ENCODE results near the gene PDE4D.

DNA sequence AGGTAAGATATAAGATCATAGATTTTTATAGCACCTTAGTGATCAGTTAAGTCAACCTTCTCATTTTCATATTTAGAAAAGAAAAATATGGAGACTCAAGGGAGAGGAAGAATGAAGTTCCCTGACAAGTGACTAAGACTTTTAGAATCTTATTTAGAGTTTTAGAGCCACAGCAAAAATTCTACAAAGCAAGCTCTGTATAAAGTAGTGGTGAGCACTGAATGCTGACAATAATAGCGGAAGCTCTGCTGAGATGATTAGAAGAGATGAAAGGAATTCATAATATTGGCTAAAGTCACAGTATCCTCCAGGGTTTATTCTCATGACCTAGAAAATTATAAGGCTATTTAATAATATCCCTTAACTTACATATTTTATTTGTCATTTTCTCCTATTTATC, 316.0 kb downstream of the PDE4D start:
- TF ChIP-seq, protein P1, sequence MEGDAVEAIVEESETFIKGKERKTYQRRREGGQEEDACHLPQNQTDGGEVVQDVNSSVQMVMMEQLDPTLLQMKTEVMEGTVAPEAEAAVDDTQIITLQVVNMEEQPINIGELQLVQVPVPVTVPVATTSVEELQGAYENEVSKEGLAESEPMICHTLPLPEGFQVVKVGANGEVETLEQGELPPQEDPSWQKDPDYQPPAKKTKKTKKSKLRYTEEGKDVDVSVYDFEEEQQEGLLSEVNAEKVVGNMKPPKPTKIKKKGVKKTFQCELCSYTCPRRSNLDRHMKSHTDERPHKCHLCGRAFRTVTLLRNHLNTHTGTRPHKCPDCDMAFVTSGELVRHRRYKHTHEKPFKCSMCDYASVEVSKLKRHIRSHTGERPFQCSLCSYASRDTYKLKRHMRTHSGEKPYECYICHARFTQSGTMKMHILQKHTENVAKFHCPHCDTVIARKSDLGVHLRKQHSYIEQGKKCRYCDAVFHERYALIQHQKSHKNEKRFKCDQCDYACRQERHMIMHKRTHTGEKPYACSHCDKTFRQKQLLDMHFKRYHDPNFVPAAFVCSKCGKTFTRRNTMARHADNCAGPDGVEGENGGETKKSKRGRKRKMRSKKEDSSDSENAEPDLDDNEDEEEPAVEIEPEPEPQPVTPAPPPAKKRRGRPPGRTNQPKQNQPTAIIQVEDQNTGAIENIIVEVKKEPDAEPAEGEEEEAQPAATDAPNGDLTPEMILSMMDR (IDR thresholded peaks at IDR 0.05): no peak
- TF ChIP-seq EZH2 (IDR thresholded peaks at IDR 0.05): no peak
- no peak for TF ChIP-seq EZH2phosphoT487 (IDR thresholded peaks at IDR 0.05)

Data from neural progenitor cell (in vitro differentiated cells).